ENCODE measurements around the gene MBD6. TPM values are rescaled to one million over a fixed set of nuclear protein-coding genes. Genes with fewer than 3 reads are reported as not detected.

The MBD6 gene
- total RNA-seq, 1 experiment from 2014 or later: 140 TPM

DNA sequence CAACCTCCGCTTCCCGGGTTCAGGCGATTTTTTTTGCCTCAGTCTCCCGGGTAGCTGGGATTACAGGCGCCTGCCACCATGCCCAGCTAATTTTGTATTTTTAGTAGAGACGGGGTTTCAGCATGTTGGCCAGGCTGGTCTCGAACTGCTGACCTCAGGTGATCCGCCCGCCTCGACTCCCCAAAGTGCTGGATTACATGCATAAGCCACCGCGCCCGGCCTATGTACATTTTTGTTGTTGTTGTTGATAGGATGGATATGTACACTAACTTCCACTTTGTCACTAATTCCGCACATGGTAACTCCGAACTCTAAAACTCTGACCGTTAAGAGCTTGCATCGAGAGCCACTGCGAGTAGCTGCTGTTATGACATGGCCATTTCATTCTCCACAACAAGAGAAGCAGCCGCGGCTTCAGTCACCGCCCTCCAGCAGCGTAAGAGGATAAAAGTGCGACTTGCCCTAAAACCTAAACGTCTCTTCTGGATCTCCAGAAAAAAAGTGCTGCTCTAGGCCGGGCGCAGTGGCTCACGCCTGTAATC, 35.5 kb upstream of the MBD6 start:
- ChIA-PET POLR2A (ENCODE audit: low non-redundant PET) (interaction anchor here (0.8 kb wide), 1 partner anchor 12 kb away, joined by 8 read pairs; no protein-coding TSS in a partner anchor), CTCF (no interaction called here)
- TF ChIP-seq, protein P1, sequence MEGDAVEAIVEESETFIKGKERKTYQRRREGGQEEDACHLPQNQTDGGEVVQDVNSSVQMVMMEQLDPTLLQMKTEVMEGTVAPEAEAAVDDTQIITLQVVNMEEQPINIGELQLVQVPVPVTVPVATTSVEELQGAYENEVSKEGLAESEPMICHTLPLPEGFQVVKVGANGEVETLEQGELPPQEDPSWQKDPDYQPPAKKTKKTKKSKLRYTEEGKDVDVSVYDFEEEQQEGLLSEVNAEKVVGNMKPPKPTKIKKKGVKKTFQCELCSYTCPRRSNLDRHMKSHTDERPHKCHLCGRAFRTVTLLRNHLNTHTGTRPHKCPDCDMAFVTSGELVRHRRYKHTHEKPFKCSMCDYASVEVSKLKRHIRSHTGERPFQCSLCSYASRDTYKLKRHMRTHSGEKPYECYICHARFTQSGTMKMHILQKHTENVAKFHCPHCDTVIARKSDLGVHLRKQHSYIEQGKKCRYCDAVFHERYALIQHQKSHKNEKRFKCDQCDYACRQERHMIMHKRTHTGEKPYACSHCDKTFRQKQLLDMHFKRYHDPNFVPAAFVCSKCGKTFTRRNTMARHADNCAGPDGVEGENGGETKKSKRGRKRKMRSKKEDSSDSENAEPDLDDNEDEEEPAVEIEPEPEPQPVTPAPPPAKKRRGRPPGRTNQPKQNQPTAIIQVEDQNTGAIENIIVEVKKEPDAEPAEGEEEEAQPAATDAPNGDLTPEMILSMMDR (conservative IDR thresholded peaks at IDR 0.05; ENCODE audit: low read depth, low read length): no peak
- no peak for TF ChIP-seq EZH2 (IDR thresholded peaks at IDR 0.05; ENCODE audit: borderline replicate concordance, low read depth, low read length, poor library complexity, severe bottlenecking)
- intact Hi-C loops (cut with micrococcal nuclease; ENCODE audit: unreplicated experiment): no loop called here
- Histone ChIP-seq H3K9me3 (ENCODE audit: low read depth, low read length, poor library complexity, severe bottlenecking) (no peaks in the 10 kb centered on the region), H3K4me1 (ENCODE audit: insufficient read depth, low read length, poor library complexity, severe bottlenecking) (peaks cover 9% of the 10 kb centered on the region), H3K27ac (ENCODE audit: low read depth, low read length, poor library complexity, severe bottlenecking) (peak overlapping the region; percentile 37), H3K4me3 (ENCODE audit: low read depth, low read length, poor library complexity, severe bottlenecking) (peak overlapping the region; percentile 84), H3K36me3 (ENCODE audit: insufficient read depth, low read length, poor library complexity, severe bottlenecking) (peaks cover 34% of the 10 kb centered on the region), H3K27me3 (replicated peaks; ENCODE audit: insufficient read depth, low read depth, low read length, poor library complexity) (no peaks in the 10 kb centered on the region)
- no peak for DNase-seq (ENCODE audit: low spot score)
- BruUV-seq (replicated peaks): no TSS peak

DNA sequence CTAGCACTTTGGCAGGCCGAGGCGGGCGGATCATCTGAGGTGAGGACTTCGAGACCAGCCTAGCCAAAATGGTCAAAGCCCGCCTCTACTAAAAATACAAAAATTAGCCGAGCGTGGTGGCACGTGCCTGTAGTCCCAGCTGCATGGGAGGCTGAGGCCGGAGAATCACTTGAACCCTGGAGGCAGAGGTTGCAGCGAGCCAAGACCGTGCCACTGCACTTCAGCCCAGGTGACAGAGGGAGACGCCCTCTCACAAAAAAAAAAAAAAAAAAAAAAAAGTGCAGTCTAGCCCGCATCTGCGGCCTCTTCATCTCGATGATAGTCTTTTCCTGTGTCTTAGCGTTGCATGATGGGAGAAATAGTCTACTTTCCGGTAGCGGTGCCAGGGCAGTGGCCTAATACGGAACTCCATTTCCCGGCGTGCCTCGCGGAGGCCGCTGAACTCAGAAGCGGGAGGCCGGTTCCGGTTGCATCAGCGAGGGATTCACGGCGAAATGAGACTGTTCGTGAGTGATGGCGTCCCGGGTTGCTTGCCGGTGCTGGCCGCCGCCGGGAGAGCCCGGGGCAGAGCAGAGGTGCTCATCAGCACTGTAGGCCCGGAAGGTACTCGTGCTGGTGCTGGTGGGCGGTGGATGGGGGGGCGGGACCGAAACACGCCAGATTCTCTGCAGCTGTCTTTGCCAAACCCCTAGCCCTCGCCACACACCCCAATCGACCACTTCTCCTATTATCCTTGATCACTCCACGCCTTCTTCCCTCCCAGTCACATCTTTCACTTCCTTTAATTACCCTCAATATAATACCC, 34.8 kb upstream of the MBD6 start, which contains the start of gene MARS1:
Gene MARS1, plus strand, starts transcription at position 472 of the 805 bp plus-strand sequence. Its CDS starts 23 bp downstream, at position 495.
- CTCF ChIA-PET: no interaction called here

DNA sequence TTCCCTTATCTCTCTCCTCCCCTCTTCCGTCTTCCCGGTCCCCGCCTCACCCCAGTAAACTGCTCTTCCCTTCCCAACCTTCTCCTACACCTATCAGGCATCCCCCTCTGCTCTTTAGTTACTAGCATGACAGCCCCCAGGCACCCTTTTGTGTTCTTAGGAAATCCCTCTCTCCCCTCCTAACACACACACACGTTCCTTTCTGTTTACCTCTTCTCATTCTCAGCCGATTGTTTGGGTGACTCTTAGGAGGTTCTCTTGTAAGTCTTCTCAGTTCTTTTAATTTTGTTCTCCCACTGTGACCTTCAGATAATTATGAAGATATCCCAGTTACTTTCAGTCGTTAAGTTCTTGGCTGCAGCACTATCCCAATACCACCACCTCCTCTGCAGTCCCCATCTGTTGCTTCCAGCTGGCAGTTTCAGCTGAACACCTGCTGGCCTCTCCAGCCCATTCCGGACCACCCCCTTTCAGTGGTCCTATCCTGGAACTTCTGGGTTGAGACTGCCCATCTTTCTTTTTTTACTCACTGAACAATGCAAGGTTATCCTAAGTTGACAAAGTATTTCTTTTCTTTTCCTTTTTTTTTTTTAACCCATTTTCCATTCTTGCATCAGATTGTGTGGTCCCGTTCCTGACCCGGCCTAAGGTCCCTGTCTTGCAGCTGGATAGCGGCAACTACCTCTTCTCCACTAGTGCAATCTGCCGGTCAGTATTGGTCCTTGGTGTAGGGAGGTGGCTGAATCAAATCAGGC, 34.0 kb upstream of the MBD6 start:
- Histone ChIP-seq H3K4me1 (ENCODE audit: insufficient read depth, low read length, poor library complexity, severe bottlenecking) (peaks cover 9% of the 10 kb centered on the region), H3K9me3 (ENCODE audit: low read depth, low read length, poor library complexity, severe bottlenecking) (no peaks in the 10 kb centered on the region), H3K4me3 (ENCODE audit: low read depth, low read length, poor library complexity, severe bottlenecking) (peak overlapping the region; percentile 84), H3K27ac (ENCODE audit: low read depth, low read length, poor library complexity, severe bottlenecking) (peak overlapping the region; percentile 94), H3K27me3 (replicated peaks; ENCODE audit: insufficient read depth, low read depth, low read length, poor library complexity) (no peaks in the 10 kb centered on the region), H3K36me3 (ENCODE audit: insufficient read depth, low read length, poor library complexity, severe bottlenecking) (peaks cover 42% of the 10 kb centered on the region)
- ChIA-PET CTCF (no interaction called here), POLR2A (ENCODE audit: low non-redundant PET) (no interaction called here)
- DNase-seq (ENCODE audit: low spot score): no peak
- intact Hi-C loops (cut with micrococcal nuclease; ENCODE audit: unreplicated experiment): no loop called here
- TSS peak; percentile 49 for BruUV-seq (replicated peaks)
- TF ChIP-seq EZH2 (IDR thresholded peaks at IDR 0.05; ENCODE audit: borderline replicate concordance, low read depth, low read length, poor library complexity, severe bottlenecking): no peak
- TF ChIP-seq, protein P1 (conservative IDR thresholded peaks at IDR 0.05; ENCODE audit: low read depth, low read length): no peak

More for the DNA sequence above, 34.8 kb upstream of the MBD6 start, which contains the start of gene MARS1:
- H3K4me1 ChIP-seq (ENCODE audit: insufficient read depth, low read length, poor library complexity, severe bottlenecking): peaks cover 9% of the 10 kb centered on the region
- no peaks in the 10 kb centered on the region for H3K27me3 ChIP-seq (replicated peaks; ENCODE audit: insufficient read depth, low read depth, low read length, poor library complexity)
- POLR2A ChIA-PET (ENCODE audit: low non-redundant PET): interaction anchor here (0.8 kb wide), 1 partner anchor 13 kb away, joined by 8 read pairs; no protein-coding TSS in a partner anchor
- H3K36me3 ChIP-seq (ENCODE audit: insufficient read depth, low read length, poor library complexity, severe bottlenecking): peaks cover 39% of the 10 kb centered on the region
- H3K27ac ChIP-seq (ENCODE audit: low read depth, low read length, poor library complexity, severe bottlenecking): peak within 1 kb of the TSS; percentile 94
- peak within 1 kb of the TSS; percentile 84 for H3K4me3 ChIP-seq (ENCODE audit: low read depth, low read length, poor library complexity, severe bottlenecking)
- BruUV-seq (replicated peaks): no TSS peak
- intact Hi-C loops (cut with micrococcal nuclease; ENCODE audit: unreplicated experiment): no loop called here
- no peaks in the 10 kb centered on the region for H3K9me3 ChIP-seq (ENCODE audit: low read depth, low read length, poor library complexity, severe bottlenecking)
- TF ChIP-seq EZH2 (IDR thresholded peaks at IDR 0.05; ENCODE audit: borderline replicate concordance, low read depth, low read length, poor library complexity, severe bottlenecking): no peak
- TF ChIP-seq, protein P1 (conservative IDR thresholded peaks at IDR 0.05; ENCODE audit: low read depth, low read length): peak; percentile 48
- peak; percentile 99 for DNase-seq (ENCODE audit: low spot score)

All from A673 (cell line).